Fibroblast of skin of scalp (primary cell): ENCODE measurements around the gene TTC17.
"Not testable (repeated sequence)": the region's sequence is repeated elsewhere in the genome, so short reads cannot be mapped to it uniquely, and the experiment has no call there.

Experiments
- DNase-seq: peaks from one replicate; pipeline ENCODE4 v3.0.0-alpha.2; 2013

Gene TTC17

GRCh38 chr11:43382614-43383013, 23.9 kb downstream of the TTC17 start:
- DNase-seq: no peak

DNA sequence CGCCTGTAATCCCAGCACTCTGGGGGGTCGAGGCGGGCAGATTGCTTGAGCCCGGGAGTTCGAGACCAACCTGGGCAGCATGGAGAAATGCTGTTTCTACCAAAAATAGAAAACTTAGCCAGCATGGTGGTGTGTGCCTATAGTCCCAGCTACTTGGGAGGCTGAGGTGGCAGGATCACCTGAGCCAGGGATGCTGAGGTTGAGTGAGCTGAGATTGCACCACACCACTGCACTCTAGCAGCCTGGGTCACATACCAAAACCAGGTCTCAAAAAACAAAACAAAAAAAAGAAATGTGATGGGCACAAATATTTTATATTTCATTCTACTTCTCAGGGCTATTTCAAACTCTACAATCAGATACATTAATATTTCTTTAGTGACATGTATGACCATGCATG, 25.7 kb downstream of the TTC17 start:
- no peak for DNase-seq

DNA sequence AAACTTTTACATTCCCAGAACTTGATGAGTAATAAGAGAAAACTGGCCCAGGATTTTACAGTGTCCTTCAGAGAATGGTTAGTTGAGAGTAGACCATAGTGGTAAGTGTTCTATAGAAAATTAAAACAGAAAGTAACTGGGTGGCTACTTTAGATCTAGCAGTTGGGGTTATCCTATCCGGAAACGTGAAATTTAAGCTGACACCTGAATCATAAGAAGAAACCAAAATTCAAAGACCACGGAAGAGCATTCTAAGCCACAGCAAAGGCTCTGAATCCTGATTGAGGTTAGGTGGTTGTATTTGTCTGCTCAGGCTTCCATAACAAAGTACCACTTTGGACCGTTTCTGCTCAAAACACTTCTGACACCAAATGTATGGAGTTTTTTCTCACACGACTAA, 34.0 kb downstream of the TTC17 start:
- DNase-seq: no peak

GRCh38 chr11:43393765-43394355, 35.1 kb downstream of the TTC17 start:
- DNase-seq: no peak

- DNase-seq: no peak
Measured at GRCh38 chr11:43396617-43397016, 37.9 kb downstream of the TTC17 start.

GRCh38 chr11:43397251-43397650, 38.5 kb downstream of the TTC17 start:
- DNase-seq: peak; percentile 3

GRCh38 chr11:43399983-43400630, 41.4 kb downstream of the TTC17 start:
- no peak for DNase-seq

- no peak for DNase-seq
Measured at GRCh38 chr11:43401252-43401651, 42.5 kb downstream of the TTC17 start.

DNA sequence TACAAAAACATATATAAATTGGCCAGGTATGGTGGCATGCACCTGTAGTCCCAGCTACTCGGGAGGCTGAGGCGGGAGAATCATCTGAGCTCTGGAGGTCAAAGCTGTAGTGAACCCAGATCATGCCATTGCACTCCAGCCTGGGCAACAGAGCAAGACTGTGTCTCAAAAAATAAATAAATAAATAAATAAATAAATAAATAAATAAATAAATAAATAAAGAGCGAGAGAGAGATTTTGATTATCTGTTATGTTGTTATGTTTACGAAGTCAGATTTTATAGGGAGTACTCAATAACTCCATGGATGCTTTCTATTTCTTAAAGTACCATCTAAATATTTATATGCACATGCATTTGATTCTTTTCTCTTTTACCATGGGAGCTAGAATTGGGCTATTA, 43.1 kb downstream of the TTC17 start:
- not testable (repeated sequence) for DNase-seq

GRCh38 chr11:43403357-43404231, 44.9 kb downstream of the TTC17 start:
- DNase-seq: no peak

- DNase-seq: no peak
Measured at GRCh38 chr11:43404406-43404805, 45.7 kb downstream of the TTC17 start.

DNA sequence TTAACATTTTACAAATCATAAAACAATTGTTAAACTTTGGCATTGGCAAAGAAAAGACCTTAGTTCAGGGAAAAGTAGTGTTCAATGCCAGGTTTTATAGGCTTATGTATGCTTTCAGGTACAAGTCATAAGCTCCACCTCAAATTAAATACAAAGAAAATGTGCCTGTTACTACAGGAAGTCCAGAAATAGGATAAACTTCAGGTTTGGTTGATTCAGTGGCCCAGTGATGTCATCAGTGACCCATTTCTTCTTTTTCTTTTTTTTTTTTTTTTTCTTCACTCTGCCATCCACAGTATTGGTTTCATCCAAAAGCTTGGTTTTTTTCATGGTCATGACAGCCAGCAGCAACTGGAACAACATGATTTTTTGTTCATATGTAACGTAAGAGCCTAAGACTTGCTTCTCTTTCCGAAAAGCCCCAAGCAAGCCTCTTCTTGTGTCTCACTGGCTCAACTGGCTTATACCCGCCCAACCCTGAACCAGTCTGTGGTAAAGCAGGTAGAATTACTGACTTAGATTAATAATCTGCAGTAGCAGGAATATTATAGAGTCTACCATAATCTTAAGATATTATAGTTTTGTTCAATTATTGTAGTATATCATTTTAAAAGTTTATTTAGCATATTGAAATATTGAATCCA, 46.2 kb downstream of the TTC17 start:
- DNase-seq: no peak

DNA sequence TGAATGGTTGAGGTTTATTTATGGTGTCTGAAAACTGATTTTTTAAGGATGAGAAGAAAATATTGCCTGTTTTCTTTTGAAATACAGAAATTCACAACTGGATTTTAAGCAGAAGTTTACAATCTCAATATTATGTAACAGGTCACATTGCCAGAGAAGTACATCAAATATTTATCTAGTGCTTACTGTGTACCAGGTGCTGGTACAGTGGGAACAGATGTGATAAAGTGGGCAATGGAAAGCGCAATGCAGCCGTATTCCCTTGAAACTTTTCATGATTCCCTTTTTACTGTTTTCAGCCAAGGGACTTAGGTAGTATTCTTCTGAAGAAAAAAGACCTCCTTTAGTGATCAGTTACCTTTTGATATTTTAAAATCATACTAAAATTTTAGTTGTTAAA, 49.6 kb downstream of the TTC17 start:
- DNase-seq: no peak

GRCh38 chr11:43410394-43410793, 51.7 kb downstream of the TTC17 start:
- no peak for DNase-seq

DNA sequence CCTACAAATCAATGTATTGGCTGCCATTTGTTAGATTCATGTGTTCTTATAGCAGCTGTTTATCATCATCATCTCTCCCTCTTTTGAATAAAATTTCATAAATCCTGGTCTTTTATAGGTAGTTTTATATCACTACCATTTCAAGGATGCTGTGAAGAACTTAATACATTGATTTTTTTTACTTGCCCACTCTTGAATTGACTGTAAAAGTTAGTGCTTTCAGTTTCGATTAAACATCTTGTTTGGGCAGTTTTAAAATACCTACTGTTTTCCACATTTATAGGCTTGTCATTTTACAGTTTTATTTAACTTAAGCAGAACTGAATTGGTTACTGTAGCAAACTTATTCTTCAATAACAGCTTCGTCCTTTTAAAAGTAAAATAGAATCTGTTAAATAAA, 59.5 kb downstream of the TTC17 start:
- no peak for DNase-seq

GRCh38 chr11:43419460-43419859, 60.7 kb downstream of the TTC17 start:
- peak; percentile 39 for DNase-seq

DNA sequence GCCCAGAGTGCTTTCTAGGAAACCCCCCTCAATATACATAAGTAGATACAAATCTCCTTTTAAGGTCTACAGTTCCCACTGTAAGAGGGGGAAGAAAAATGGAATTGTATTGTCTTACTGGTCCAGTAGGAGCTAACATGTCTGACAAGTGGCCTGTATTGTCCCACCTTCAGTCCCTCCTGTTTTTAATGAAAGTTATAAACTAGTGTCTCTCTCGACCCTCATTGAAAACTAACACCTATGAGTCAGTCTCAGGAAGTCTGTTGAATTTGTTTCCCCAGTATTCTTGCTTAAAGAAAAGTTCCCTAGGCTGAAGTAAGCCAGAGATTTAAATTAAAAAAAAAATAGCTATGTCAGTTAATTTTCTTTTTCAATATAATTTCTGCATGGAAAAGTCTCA, 69.3 kb downstream of the TTC17 start:
- no peak for DNase-seq

DNA sequence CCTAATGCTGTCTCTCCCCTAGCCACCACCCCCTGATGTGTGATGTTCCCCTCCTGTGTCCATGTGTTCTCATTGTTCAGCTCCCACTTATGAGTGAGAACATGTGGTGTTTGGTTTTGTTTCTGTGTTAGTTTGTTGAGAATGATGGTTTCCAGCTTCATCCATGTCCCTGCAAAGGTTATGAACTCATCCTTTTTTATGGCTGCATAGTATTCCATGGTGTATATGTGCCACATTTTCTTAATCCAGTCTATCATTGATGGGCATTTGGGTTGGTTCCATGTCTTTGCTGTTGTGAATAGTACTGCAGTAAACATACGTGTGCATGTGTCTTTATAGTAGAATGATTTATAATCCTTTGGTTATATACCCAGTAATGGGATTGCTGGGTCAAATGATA, 72.2 kb downstream of the TTC17 start:
- DNase-seq: not testable (repeated sequence)

GRCh38 chr11:43434893-43435292, 76.2 kb downstream of the TTC17 start:
- no peak for DNase-seq

- no peak for DNase-seq
Measured at GRCh38 chr11:43440486-43440885, 81.8 kb downstream of the TTC17 start.

- no peak for DNase-seq
Measured at GRCh38 chr11:43443811-43444210, 85.1 kb downstream of the TTC17 start.

DNA sequence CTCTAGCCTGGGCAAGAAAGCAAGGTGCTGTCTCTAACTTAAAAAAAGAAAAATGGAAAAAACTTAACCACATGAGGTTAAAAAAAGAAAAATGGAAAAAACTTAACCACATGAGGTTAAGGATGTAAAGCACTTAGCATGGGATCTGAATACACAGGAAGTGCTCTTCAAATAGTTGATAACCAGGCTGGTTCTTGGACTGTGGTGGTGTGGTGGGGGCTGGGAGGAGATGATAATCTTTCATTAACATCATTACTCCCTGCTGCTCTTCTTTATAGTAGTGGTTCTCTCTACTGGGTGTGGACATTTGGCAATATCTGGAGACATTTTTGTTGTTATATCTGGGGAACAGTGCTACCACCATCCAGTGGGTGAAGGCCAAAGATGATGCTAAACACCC, 88.4 kb downstream of the TTC17 start:
- no peak for DNase-seq

GRCh38 chr11:43458486-43458885, 99.8 kb downstream of the TTC17 start:
- no peak for DNase-seq
